Glomerular visceral epithelial cell (primary cell): ENCODE data around the gene CEP41.

ENCODE experiments used
- DNase-seq: peaks from one replicate; pipeline ENCODE4 v3.0.0-alpha.2; 2016; ENCODE audit errors: extremely low spot score

CEP41 gene

DNA sequence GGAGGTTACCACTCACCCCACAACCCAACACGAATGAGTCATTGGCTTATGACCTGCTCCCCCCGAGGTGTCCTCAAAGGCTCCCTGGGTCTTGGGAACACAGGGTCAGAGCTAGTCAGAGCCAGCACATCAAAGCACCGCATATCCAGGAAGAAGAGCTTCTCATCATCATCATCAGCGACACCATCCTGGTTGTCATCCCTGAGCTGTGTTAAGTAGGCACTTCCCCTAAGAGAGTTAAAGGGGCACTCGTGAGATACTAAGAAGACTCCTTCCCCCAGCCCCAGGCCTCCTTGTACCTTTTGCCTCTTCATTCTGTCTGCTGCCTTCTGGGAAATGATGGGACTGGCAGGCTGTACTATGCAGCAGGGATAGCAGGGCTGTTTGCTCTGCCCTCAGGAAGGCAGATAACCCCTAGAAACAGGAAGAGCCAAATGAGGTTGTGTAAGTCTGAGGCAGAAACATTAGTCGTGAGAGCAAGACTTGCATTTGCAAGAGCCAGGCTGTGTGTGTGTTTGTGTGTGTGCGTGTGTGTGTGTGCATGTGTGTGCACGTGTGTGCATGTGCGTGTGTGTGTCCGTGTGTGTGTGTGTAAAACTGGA lies 71.6 kb downstream of the CEP41 start:
- DNase-seq, result peak; percentile 13

DNA sequence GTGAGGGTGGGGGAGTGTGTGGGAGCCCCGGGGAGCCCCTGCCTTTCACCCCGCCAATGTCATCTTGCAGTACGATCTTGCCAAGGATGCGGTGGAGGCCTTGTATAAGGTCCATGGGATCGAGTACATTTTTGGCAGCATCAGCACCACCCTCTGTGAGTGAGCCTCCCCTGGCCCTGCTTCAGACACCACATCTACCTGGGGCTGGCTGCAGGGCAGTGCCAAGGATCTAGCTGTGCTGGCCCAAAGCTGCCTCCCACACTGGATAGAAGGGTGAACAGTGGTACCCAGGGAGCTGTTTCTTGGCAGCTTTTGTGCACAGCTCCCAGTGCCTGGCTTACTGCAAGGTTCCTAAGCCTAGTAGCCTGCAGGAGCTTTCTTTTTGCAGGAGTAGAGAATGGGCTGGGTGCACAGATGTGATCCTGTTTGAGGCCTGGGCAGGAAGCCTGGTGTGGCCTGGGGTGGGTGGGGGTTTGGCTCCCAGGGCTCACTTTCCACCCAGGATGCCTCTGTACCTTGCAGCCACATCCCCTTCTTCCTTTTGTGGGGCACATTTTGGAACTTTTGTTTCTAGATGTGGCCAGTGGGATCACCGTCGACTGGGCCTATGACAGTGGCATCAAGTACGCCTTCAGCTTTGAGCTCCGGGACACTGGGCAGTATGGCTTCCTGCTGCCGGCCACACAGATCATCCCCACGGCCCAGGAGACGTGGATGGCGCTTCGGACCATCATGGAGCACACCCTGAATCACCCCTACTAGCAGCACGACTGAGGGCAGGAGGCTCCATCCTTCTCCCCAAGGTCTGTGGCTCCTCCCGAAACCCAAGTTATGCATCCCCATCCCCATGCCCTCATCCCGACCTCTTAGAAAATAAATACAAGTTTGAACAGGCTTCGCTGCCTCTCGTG lies 72.7 kb downstream of the CEP41 start:
- no peak for DNase-seq

DNA sequence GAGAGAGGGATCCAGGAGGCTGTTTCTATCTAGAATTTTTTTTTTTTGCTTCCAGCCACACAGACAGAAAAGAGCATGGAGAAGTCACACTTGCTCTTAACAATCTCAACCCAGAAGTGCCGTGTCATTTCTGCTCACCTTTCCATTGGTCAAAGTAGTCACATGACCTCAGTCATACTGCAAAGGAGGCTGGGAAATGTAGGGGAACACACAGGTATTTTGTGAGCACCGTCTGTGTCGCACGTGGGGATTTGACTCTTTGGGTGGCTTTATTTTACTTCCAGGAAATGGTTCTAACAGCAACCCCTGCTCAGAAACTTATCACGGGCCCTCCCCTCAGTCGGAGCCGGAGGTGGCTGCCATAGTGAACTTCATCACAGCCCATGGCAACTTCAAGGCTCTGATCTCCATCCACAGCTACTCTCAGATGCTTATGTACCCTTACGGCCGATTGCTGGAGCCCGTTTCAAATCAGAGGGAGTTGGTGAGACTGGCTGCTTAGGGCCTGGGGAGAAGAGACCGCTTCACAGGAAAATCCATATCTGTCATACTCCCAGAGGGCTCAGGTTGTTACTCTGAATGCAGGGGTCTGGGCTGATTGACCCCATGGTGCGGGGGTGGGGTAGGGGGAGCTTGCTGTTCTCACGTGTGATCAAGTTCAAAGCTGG lies 73.6 kb downstream of the CEP41 start:
- no peak for DNase-seq

DNA sequence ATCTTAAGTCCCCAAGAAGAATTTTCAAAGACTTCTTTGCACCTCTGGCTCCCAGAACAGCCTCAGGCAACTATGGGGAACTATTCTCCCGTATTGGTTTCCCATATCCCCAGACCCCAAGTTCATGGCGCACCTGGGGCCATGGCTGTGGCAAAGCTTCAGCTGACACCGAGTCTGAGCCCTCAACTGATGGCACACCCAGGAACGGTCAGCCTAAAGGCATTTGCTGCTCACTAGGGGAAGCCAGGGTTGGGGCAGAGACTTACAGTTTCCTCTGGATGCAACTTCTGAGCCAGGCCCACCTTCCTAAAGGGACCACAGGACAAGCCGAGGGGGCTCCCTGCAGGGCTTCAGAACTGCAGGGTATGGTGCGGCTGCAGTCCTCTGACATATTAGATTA lies 74.3 kb downstream of the CEP41 start:
- no peak for DNase-seq

DNA sequence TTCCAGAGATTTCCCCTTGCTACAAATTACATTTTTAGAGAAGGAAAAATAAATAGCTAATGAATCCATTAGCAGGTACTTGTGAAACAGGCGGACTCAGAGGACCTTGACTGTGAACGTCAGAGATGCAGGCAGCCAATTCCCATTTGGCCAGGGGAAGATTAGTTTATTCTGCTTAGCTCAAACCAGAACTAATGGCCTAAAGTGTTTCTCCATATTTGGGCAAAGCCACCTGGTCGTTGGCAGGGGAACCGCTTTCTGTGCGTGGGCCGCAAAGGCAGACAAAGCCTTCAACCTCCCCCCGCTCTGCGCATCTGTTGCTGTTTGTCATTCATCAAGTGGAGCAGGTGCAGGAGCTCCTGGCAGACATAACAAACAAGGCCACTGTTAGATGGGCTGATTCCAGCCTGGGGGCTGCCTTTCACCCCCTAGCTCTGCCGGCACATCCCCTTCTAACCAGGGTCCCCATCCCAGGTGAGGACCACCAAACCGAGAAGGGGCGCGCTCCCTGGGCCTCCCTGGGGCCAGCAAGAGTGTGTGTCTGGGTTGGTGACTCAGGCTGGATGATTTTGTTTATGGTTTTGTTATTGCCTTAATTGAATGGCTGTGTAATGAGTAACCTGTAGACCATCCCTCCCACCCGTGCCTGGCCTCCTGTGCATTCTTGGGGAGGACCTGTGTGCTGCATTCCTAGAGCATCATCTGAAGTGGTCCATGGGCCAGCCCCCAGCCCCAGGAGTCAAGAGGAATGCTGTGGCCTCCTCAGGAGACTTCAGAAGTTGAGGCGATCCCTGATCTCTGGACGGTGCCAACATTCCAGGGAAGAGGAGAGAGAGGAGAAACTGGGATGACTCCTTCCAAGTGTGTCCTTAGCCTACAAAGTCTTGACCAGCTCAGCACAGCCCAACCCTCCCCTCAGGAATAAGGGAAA lies 75.0 kb downstream of the CEP41 start:
- DNase-seq, result peak; percentile 56

DNA sequence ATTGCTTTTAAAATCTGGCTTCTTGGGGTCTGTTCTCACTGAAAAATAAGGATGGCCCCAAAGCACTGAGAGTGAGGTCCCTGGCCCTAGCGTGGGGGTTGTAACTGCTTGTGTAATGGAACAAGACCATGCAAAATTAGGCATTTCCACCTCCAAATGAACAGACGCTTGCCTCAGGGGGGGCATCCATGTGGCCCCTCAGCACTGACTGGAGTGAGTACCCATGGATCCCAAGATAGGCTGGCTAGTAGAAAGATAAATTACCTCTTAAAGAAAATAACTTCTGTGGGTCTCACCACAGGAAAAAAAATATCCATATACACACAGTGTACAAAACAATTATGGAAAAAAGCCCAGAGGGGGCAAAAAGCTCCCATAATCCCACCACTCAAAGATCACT lies 75.7 kb downstream of the CEP41 start:
- no peak for DNase-seq

DNA sequence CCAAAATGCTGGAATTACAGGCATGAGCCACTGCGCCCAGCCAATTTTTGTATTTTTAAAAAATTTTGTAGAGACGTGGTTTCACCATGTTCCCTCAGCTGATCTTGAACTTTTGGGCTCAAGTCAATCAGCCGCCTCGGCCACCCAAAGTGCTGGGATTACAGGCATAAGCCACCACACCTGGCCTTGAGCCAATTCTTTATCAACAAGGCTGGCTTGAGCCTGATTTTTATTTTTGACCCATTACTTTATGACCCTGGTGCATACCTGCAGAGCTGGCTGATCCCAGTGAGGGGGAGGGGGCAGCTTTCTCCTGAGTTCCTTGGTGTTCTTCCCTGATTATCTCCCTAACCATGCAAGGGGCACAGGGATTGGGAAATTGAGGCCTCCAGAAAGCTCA lies 76.4 kb downstream of the CEP41 start:
- DNase-seq, result no peak

DNA sequence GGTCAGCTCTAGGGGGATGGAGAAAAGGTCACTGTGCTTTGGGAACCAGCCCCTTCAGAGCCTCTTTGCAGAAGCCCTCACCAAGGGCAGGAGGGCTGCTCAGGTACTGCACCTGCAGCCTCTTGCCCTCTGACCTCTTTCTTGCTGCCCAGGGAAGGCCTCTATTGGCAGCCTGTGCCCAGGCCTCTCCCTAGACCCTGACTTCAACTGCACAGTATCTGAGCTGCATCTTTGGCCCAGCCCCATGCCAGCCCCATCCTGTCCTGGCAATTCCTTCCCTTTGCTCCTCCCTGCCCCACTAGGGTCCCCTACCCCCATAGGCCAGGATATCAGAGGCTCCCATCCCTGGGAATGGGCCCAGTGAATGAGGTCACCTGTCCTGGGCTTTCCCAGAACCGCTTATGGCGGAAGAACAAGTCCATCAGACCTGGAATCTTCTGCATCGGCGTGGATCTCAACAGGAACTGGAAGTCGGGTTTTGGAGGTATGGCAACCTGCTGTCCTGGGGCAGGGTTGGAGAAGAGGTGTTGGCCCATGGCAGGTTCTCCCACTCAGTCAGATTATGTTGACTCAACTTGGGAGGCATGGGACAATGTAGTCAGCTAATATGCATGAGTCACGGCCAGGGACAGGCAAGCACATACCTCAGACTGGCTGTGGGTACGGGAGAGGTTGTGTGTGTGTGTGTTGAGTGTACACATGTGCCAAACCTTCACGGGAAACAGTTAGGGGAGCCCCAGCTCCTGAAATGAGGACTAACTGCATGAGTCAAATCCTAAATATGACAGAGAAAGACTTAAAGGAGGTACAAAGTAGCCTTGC lies 77.6 kb downstream of the CEP41 start:
- DNase-seq, result peak; percentile 91

DNA sequence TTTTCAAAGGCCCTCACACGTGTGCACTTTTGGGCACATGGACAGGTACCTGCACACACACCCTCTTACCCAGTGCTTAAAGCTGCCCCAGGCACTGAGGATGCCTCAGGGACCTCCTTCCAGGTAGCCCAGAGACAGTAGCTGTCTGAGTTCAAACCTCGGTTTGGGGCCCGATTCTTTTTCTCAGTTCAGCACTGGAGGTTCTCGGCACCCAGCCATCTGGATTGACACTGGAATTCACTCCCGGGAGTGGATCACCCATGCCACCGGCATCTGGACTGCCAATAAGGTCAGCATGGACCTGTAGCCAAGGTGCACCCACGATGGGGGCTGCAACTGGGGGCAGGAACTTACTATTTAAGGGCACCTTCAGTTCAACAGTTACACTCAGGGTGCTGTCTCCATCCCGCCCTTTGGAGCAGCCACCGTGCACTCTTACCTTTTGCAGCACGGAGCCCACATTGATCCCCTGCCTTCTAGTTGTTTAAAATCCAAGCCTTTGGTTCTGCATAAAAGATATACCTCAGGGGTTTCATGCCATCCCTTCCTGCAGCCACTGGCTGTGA lies 78.5 kb downstream of the CEP41 start:
- DNase-seq, result no peak

DNA sequence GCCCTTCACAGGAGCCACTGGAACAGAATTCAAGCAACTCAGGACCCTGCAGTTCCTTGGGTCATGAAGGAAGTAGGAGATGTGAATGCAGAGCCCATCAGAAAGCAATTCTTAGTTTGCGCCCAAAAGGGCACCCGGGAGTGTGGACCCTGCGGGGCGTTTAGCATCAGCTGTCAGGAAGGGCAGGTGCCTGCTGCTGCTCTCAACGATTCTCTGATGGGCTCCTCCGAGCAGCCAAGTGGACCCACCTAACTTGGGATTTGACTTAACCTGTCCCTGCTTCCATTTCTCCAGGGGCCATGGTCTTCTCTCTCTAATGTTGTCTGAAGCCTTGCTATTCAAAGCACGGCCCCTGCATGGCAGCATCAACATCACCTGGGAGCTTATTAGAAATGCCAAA lies 79.1 kb downstream of the CEP41 start:
- DNase-seq, result no peak

DNA sequence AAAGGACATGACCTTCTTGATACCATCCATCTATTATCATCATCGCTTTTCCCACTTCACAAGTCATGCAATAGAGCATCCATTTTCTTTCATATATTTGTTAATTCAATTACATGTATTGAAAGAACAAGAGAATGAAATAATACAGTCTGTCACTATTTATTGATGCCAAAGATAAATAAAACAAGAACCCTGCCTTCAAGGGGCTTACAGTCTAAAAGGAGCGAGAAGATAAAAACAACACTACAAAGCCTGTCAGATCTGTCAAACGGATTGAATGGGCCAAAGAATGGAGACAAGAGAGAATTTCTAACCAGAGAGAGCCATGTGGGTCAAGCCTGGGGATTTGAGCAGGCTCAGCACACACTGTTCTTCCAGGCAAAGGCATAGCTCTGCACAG lies 80.3 kb downstream of the CEP41 start:
- no peak for DNase-seq

DNA sequence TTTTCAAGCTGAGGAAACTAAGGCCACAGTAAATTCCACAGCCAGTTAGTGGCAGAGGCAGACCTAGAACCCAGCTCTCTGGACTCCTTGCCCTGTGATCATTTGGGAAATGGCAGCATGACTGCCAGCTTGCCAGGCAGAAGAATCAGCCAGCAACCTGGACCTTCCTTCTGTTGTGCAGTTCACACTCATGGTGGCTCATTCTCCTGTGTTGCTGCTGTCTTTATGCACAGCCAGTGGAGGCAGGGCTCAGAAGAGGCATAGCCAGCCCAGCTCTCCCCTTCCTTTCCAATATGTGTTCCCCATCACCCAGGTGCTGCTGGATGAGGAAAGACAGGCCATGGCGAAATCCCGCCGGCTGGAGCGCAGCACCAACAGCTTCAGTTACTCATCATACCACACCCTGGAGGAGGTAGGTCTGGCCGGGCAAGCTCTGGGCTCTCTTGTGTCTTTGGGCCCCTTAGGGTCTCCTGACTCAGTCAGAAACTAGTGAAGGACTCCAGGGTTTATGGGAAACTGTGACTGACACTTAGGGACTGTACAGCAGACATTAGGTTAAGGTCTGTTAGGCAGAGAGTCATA lies 81.4 kb downstream of the CEP41 start:
- no peak for DNase-seq

DNA sequence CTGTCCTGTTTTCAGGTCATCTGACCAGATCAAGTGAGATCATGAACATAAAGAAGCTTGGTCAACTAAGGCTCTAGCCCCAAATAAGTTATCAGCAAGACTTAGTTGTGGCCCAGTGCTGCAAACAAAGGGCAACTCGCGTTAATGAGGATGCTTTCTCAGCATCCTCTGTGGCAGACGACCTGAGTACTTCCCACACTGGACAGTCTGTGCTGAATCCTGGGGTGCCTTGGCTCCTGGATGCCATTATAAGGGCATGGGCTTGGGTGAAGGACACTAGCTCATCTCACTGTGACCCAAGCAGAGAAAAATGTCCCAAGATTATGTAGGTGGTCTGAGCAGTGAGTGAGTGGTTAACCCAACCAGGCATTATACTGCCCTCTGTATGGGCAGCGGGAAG lies 82.3 kb downstream of the CEP41 start:
- no peak for DNase-seq

DNA sequence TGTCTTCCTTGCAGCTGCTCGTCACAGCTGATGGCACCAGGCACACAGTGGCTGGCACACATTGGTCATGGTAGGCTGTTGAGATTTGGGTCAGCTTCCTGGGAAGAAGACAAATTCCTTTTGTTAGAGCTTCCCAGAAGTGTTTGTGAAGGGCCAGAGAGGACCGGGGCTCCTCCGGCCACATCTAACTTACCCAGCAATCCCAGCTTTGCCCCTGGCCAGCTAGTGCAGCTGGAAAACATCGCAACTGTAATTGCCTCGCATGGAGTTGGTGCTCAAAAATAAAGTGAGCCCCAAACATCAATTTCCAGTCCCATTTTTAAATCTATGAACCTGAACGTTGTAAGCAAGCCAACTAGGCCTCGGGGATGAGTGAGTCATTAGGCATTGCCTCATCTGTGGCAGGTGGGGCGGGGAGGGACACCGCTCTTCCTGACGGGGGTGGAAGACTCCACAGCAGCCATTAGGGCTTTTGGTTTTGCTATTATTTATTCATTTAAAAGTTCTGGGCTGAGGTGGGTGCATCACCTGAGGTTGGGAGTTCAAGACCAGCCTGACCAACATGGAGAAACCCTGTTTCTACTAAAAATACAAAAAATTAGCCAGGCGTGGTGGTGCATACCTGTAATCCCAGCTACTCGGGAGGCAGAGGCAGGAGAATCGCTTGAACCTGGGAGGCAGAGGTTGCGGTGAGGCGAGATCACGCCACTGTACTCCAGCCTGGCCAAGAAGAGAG lies 83.8 kb downstream of the CEP41 start:
- peak; percentile 91 for DNase-seq

DNA sequence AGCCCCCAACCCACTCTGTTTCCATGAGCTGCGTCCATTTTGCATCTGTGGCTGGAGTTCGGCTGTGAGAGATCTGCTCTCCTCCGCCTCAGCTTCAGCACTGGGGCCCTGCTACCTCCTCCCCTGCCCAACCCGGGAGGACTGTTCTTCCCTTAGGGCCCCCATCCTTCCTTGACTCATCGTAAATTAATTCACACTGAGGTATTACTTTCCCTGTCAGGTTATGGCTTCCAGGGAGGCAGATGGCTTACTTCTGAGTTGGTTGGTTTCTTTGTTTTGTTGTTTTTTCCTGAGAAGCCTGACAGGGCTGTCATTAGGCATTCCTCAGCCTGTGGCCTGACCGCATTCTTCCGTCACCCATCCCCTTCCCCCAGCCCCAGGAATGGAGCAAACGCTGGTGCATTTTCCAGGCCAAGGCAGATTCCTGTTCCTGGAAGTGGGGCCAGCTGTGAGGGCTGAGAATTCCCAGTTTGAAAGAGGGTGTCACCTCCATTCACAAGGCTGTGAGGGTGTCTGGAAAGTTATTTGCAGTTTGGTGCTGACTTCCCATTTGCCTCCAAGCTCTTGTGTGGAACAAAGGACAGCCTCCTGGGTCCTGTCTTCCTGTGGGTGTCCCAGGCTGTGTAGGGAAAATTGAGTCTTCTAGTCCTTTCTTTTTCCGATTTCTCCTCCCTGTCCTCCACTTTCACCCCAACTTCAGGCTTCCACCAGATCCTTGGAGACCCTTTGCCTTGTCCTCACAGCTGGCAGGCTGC lies 84.5 kb downstream of the CEP41 start:
- DNase-seq, result peak; percentile 98

DNA sequence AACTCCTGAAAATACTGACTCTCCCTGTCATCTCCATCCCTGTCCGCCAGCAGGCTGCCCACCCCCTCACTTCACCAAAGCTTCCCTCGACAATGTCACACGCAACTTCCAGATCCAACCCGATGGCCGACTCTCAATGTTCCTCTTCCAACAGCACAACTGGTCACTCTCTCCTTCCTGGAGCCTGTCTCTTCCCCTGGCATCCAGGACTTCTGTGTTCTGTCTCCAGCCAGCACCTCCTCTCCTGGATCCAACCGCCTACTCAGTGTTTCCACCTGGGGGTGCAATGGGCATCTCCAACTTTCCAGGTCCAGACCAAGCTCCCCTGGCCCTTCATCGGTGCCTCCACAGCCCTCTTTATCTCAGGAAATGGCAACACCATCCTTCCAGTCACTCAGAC lies 87.6 kb downstream of the CEP41 start:
- no peak for DNase-seq

DNA sequence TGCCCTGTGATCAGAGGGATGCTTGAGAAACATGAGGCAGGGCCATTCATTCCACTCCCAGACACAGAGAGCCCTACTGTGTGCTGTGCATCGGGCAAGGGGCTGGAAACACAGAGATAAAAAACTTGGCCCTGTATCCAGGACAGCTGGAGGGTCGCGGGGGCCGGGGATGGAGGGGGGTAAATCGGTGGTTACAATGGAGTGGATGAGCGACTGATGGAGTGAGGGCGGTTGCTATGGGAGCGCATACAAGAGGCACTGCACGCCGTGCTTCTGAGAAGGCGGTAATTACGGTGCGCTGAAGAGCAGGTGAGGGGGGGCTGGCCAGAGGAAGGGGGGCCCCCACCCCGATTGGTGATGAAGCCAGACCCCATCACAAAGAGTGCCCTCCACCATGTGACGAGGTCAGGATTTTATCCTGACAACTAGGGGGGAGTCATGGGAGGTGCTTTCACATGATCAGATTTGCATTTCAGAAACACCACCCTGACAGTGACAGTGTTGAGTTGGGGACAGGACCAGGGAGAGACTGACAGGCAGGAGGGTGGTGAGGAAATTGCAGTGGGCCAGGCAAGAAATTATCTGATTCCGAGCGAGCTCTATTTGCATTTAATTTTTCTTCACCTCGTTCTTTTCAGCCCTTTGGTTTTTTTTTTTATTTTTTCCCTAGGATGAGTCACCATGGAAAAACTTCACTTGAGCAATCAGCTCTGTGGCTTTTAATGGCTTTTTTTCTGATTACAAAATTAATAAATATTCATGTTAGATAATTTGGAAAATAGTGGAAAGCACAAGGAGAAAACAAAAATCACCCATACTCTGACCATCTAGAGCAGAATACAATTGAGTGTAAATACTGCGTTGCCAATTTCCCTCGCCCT lies 88.4 kb downstream of the CEP41 start:
- peak; percentile 18 for DNase-seq

DNA sequence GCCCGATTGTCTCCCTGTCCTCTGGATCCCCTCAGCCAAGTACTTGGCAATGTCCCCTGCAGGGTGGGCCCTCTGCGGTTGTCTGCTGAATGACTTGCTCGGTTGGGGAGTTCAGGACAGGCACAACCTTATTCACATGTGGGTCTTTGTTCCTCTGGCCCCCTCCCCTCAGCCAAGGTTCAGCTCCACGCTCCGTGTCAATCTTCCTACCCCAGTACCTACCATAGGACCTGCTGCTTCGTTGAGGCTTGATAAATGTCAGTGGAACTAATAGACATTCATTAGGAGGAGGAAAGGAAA lies 89.1 kb downstream of the CEP41 start:
- DNase-seq, result no peak
